Suppressor macrophage treated with lipopolysaccharide for 4 hours (primary cell): ENCODE results near the gene IGSF23.
A peak's percentile ranks its signal among the peaks of the same experiment; 100 is the strongest.

Experiments
- DNase-seq: peaks from one replicate; pipeline ENCODE4 v3.0.0-alpha.2; 2020

Gene IGSF23

GRCh38 chr19:44642377-44642776 lies 29.0 kb downstream of the IGSF23 start:
- no peak for DNase-seq

- DNase-seq, result peak; percentile 84
These were observed 30.4 kb downstream of the IGSF23 start, which contains the start of gene PVR for GRCh38 chr19:44643605-44644401. Gene PVR (plus strand): TSS chr19:44643910. CDS start chr19:44644097, 187 bp downstream.

DNA sequence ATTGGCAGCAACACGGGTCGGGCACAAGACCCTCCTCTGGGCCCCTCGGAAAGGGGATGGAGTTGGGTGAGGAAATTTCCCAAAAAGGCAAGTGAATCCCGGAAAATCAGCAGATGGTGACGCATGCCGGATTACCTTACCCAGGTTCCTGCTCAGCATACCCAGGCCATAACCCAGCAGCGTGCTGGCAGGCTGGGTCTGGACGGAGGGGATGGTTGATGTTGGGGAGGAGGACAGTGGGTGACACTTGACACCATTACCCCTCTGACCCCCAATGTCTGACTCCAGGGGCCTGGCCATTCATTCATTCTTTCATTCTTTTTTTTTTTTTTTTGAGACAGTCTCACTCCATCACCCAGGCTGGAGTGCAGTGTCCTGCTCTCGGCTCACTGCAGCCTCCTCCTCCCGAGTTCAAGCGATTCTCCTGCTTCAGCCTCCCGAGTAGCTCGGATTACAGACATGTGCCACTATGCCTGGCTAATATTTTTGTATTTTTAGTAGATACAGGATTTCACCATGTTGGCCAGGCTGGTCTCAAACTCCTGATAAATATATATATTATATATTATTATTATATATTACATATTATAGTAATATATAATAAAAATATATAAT lies 31.1 kb downstream of the IGSF23 start:
- peak; percentile 17 for DNase-seq

DNA sequence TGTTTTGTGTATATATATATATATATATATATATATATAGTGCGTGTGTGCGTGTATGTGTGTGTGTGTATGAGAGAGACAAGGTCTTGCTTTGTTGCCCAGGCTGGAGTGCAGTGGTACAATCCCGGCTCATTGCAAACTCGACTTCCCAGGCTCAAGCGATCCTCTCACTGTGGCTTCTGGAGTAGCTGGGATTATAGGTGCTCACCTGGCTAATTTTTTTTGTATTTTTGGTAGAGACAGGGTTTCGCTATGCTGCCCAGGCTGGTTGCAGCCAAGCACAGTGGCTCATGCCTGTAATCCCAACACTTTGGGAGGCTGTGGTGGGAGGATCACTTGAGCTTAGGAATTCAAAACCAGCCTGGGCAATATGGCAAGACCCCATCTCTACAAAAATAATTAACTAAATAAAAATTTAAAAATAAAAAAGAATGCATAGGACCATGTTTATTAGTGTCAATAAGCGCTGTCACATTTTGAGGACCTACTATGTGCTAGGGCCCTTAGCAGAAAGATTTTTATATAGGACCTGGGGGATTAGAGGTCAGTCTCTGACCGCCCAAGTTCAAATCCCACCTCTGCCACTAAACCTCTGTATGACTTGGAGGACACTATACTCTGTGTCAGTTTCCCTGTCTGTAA lies 32.2 kb downstream of the IGSF23 start:
- no peak for DNase-seq

GRCh38 chr19:44646049-44646416 lies 32.7 kb downstream of the IGSF23 start:
- no peak for DNase-seq

GRCh38 chr19:44647144-44647543 lies 33.8 kb downstream of the IGSF23 start:
- no peak for DNase-seq

GRCh38 chr19:44648631-44649251 lies 35.4 kb downstream of the IGSF23 start:
- peak; percentile 86 for DNase-seq

DNA sequence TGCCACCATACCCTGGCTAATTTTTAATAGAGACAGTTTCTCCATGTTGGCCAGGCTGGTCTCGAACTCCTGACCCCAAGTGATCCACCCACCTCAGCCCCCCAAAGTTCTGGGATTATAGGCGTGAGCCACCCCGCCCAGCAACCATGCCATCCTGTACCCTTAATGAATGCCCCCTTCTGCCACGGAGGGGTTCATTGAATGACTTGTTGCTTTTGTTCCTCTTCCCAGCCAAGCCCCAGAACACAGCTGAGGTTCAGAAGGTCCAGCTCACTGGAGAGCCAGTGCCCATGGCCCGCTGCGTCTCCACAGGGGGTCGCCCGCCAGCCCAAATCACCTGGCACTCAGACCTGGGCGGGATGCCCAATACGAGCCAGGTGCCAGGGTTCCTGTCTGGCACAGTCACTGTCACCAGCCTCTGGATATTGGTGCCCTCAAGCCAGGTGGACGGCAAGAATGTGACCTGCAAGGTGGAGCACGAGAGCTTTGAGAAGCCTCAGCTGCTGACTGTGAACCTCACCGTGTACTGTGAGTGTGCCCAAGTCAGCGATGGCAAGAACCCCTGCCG lies 36.3 kb downstream of the IGSF23 start:
- DNase-seq, result no peak

DNA sequence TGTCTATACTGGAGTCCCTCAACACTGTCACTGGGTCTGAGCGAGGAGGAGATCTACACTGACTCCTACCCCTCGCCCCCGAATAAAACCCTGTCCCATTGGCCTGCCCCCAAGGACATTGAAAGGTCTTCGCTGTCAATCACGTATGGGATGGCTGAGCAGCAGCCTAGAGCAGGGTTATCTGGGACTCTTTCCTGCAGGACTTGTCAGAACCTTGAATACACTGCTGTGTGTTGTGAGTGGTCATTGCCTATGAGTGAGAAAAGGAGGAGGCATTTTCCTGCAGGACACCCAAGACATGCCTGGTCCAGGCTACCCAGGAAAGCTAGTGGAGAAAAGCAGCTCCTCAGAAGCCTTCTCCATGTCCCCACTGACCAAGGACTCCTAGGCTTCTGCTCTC lies 40.0 kb downstream of the IGSF23 start:
- no peak for DNase-seq

DNA sequence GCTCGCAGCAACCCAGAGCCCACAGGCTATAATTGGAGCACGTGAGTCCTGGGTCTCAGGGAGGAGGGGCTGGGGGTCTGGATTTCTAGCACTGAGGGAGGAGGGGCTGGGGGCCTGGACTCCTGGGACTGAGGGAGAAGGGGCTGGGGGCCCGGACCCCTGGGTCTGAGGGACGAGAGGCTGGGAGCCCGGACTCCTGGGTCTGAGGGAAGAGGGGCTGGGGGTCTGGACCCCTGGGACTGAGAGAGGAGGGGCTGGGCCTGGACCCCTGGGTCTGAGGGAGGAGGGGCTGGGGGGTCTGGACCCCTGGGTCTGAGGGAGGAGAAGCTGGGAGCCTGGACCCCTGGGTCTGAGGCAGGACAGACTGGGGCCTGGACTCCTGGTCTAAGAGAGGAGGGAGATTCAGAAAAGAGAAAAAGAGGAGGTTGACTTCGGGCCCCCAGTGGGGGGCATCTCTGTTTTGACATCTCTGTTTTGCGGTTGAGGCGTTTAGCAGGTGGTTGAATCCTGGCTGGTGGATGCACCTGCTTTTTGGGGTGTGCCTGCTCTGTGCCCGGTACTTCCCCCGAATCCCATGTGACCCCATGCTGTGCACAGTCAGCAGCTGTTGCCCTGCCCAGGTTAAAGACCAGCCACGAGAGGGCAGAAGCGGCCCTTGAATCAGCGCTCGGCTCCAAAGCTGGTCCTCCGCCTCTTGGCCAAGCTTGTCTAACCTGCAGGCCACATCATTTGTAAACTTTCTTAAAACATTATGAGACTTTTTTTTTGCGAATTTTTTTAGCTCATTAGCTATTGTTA lies 40.8 kb downstream of the IGSF23 start:
- DNase-seq, result peak; percentile 83

- peak; percentile 79 for DNase-seq
These were observed 44.0 kb downstream of the IGSF23 start for GRCh38 chr19:44657211-44657921.

GRCh38 chr19:44658069-44658733 lies 44.8 kb downstream of the IGSF23 start:
- DNase-seq, result no peak

- no peak for DNase-seq
These were observed 46.7 kb downstream of the IGSF23 start for GRCh38 chr19:44660081-44660480.

- no peak for DNase-seq
These were observed 47.8 kb downstream of the IGSF23 start for GRCh38 chr19:44661205-44661604.

DNA sequence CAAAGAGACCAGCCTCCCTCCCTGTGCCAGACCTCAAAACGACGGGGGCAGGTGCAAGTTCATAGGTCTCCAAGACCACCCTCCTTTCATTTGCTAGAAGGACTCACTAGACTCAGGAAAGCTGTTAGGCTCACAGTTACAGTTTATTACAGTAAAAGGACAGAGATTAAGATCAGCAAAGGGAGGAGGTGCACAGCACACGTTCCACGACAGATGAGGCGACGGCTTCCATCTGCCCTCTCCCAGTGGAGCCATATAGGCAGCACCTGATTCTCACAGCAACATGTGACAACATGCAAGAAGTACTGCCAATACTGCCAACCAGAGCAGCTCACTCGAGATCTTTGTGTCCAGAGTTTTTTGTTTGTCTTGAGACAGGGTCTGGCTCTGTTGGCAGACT lies 48.5 kb downstream of the IGSF23 start:
- DNase-seq, result no peak

DNA sequence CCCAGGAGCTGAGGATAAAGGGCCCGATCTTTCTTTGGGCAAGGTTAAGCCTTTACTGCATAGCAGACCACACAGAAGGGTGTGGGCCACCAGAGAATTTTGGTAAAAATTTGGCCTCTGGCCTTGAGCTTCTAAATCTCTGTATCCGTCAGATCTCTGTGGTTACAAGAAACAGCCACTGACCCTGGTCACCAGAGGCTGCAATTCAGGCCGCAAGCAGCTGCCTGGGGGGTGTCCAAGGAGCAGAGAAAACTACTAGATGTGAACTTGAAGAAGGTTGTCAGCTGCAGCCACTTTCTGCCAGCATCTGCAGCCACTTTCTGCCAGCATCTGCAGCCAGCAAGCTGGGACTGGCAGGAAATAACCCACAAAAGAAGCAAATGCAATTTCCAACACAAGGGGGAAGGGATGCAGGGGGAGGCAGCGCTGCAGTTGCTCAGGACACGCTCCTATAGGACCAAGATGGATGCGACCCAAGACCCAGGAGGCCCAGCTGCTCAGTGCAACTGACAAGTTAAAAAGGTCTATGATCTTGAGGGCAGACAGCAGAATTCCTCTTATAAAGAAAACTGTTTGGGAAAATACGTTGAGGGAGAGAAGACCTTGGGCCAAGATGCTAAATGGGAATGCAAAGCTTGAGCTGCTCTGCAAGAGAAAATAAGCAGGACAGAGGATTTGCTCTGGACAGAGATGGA lies 49.5 kb downstream of the IGSF23 start:
- DNase-seq, result no peak

GRCh38 chr19:44663996-44664395 lies 50.6 kb downstream of the IGSF23 start:
- DNase-seq, result no peak

DNA sequence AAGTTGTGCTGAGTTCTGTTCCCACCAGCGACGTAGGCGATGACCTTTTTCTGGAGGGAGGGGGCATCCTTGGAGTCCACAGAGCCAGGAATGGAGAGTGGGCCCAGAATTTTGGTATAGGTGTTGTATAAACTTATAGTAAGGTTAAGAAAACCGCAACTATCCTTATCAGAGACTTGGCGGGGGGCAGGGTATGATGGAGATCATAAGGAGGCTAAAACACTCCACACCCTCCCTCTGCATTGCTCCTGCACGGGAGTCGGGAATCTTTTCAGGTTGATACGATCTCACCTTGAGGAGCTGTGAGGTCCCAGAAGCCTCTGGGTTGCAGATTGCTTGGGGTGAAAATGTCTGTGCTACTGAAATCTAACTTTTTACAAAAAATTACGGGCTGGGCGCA lies 51.6 kb downstream of the IGSF23 start:
- no peak for DNase-seq

DNA sequence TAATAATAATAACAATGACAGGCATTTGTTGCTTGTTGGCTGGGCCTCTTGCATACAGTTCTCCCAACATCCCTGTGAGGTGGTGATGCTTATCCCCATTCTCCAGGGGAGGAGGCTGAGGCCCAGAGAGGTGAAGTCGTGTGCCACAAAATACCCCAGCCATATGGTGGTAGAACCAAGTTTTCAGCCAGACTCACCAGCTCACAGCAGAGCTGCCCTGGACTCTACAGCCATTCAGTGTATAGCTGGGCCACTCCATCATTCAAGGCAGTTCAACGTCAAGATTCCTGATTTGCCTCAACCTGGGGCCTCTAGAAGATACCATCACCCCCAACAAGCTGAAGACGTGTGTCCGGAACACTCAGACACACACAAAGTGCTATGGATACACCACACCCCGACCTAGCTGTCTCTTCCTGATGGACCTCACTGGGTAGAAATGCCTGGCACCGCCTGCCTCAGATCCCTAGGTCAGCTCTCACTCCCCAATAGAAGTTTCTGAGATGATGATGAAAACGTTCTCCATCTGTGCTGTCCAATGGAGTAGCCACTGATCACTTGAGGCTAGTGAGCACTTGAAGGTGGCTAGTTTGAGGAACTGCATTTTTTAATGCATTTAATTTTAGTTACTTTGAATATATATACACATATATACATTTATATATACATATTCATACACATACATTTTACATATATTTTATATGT lies 53.6 kb downstream of the IGSF23 start:
- DNase-seq, result no peak
